Stimulated activated CD8-positive, alpha-beta memory T cell treated with anti-CD3 and anti-CD28 coated beads, Interleukin-15, amount 100 ng/mL, for 1 hour (primary cell): Measurements from ENCODE around the gene ZC3H4.

ENCODE experiments used
- DNase-seq: peaks from one replicate; pipeline ENCODE4 v3.0.0-alpha.2; 2020; ENCODE audit warnings: low read depth

ZC3H4 gene

DNA sequence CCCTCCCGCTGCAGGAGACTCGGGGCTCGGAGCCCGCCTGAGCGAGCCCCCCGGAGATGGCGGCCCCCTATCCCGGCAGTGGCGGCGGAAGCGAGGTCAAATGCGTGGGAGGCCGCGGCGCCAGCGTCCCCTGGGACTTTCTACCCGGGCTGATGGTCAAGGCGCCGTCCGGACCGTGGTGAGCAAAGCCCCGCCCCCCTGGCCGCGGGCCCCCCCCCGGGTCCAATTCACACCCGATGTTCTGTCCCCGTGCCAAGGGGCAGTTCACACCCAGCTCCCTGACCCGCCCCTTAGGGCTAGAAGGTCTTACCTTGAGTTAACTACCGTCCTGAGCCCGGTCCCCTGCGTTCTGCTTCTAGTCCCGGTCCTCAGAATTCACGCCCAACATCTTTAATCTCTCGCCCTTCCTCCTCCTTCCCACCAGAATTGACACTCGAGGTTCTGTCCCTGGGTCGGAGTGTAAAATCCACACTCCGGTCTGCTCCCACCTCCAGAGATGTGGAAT is 92.5 kb downstream of the ZC3H4 start:
- no peak for DNase-seq

DNA sequence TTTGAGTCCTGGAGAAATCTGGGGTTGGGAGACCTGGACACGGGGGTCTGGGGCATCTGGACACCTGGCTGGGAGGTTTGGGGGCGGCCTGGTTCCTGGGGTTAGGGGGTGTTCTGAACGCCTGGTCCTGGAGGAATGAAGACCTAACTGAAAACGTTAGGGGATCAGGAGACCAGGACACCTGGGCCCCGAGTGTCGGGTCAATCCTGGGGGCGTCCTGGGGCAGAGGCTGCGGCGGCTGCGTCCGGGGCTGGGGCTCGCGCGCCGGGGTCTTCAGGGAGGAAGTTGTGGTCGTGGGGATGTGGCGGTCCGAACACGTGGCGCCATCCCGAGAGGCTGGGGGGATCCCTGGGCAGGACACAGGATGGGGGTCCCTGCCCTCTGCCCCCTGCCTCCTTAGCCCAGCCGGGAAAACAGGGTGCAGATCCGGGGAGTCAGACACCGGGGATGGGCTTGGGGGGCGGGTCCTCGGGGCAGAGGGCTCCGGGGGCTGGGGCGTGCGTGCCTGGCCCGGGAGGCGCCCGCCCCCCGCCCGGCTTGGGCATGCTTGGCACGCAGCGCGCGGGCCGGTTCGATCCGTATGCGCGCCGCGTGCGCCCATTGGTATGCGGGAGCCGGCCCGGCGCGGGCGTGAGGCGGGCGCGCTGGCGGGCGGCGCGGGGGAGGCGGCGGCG is 93.3 kb downstream of the ZC3H4 start:
- DNase-seq, result no peak

DNA sequence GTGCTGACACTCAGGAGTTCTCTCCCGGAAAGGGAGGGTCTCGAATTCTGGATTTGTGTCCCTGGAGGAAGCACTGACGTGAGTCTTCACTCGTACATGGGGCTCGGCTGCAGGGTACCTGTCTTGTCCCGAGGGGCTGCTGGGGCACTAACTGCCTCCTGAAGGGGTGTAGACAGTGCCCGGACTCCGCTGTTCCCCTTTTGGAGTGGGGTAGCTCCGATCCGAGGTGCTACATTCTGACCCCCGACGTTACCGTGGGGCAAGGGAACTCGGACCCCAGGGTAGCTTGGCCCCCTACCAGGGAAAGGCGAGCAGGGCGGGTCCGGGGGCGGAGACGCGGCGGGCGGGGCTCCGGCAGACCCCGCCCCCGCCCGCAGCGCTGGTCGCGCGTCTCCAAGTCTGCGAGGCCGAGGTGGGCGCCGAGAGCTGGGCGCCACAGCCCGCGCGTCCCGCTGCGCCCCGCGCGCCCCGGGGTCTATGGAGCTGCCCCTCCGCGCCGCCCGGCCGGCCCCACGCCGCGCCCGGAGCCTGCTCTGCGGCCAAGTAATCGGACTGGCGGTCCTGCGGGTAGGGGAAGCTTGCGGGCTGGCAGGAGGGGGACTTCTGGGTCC is 94.0 kb downstream of the ZC3H4 start, which contains the start of gene NPAS1:
NPAS1 (plus strand) TSS at position 407 of the 611 bp plus-strand sequence. CDS start 1,211 bp downstream, outside the sequence.
- no peak for DNase-seq

DNA sequence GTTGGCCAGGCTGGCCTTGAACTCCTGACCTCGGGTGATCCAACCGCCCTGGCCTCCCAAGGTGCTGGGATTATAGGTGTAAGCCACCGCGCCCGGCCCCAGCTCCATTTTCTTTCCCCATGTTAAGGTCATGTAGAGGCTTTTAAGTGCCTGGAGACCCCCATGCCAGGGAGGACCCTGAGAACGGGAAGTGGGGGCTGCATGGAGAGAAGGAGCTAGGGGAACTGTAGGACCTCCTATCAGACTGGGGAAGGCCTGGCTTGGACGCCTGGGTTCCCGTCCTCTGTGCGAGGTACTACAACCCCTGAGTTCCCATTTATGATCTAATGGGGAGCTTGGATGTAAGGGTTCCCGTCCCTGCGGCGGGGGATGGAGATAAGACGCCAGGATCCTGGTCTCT is 94.7 kb downstream of the ZC3H4 start:
- DNase-seq, result no peak
